Measurements from ENCODE around the gene TELO2. TPM values are rescaled to one million over a fixed set of nuclear protein-coding genes. Genes with fewer than 3 reads are reported as not detected.

TELO2 gene
- total RNA-seq, 2 donors from 2014 or later: 85.0 to 91.7 TPM

DNA sequence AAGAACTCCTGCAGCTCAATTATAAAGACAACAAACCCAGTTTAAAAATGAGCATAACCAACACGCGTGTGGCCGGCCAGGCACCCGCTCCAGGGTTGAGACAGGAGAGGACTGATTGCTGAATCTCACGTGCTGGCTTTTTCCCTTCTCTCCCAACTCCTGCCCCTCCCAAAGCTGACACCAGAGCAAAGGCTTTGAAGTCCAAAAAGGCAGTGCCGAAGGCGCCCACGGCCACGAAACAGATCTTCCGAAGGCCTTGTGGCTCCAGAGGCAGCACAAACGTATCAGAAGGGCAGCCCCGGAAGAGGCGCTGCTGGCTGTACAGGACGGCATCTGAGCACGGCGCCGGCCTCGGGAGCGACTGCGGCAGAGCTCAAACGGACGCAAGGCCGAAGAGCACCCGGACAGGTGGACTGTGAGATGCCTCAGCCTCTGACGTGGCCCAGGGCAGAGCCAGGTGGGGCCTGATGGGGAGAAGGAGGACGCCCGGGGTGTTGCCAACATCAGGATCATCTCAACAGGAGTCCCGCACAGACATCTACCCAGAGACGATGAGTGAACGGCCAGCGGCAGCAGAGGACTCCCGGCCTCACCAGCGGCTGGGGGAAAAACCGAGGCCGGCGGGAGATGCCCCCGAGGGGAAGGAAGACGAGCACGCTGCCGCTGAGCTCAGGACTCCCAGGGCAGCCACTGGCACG, 28.8 kb upstream of the TELO2 start:
- H3K4me3 Mint-ChIP-seq: no peak overlapping the region
- H3K36me3 ChIP-seq (ENCODE audit: control insufficient read depth, insufficient read depth, low read length): peaks cover 14% of the 10 kb centered on the region
- WGBS, 2 experiments (ENCODE audit: insufficient coverage in 1 of 2, insufficient read length in 1 of 2): 93 to 96% methylated on average over 30 to 41 of the region's 41 CpGs
- no peaks in the 10 kb centered on the region for H3K4me1 ChIP-seq (ENCODE audit: control insufficient read depth, insufficient read depth, low read length)
- H3K4me3 ChIP-seq (ENCODE audit: low read length): no peak overlapping the region
- H3K9ac ChIP-seq (ENCODE audit: extremely low read depth, low read length, poor library complexity, severe bottlenecking): no peak overlapping the region
- H3K27me3 Mint-ChIP-seq (ENCODE audit: insufficient read depth): no peaks in the 10 kb centered on the region
- H3K9me3 Mint-ChIP-seq: no peaks in the 10 kb centered on the region
- no peaks in the 10 kb centered on the region for H3K9me3 ChIP-seq (ENCODE audit: control insufficient read depth, low read length)
- H3K27ac ChIP-seq (ENCODE audit: low read depth, low read length): no peak overlapping the region
- H3K27ac Mint-ChIP-seq: no peak overlapping the region
- TF ChIP-seq, protein P1, sequence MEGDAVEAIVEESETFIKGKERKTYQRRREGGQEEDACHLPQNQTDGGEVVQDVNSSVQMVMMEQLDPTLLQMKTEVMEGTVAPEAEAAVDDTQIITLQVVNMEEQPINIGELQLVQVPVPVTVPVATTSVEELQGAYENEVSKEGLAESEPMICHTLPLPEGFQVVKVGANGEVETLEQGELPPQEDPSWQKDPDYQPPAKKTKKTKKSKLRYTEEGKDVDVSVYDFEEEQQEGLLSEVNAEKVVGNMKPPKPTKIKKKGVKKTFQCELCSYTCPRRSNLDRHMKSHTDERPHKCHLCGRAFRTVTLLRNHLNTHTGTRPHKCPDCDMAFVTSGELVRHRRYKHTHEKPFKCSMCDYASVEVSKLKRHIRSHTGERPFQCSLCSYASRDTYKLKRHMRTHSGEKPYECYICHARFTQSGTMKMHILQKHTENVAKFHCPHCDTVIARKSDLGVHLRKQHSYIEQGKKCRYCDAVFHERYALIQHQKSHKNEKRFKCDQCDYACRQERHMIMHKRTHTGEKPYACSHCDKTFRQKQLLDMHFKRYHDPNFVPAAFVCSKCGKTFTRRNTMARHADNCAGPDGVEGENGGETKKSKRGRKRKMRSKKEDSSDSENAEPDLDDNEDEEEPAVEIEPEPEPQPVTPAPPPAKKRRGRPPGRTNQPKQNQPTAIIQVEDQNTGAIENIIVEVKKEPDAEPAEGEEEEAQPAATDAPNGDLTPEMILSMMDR (conservative IDR thresholded peaks at IDR 0.05): no peak
- H3K36me3 Mint-ChIP-seq (ENCODE audit: low read depth): peaks cover 22% of the 10 kb centered on the region
- no peaks in the 10 kb centered on the region for H3K27me3 ChIP-seq (ENCODE audit: control insufficient read depth, insufficient read depth, low read length, poor library complexity, severe bottlenecking)
- no peaks in the 10 kb centered on the region for H3K4me1 Mint-ChIP-seq
- no peak for DNase-seq

DNA sequence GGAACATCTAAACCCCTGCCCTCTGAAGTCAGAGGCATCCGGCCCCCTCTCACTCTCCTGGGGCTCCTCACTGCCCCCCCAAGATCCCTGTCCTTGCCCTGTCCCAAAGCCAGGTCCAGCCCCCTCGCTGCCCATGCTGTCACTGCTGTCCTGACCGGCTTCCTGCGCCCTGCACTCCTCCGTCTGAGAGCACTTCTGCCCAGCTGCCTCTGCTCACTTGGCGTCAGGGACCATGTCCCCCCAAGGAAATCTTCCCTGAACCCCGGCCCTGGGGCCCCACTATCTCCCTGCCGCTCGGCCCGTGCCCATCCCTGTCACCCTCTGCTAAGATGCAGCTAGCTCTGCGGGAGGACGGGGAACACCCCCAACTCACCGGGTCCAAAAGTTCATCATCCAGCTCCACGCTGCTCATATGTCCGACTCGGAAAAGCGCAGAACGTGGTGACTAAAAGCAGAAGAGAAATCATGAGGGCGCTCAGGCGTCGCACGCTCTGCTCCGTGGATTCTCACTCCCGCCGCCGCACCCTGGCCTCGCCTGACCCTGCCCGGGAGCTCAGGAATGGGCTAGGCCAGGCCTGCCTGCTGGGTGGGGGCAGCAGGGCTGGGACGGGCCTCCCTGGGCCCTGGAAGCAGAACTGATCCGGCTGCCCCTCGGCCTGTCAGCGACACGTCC, 28.1 kb upstream of the TELO2 start:
- Mint-ChIP-seq H3K4me1 (no peaks in the 10 kb centered on the region), H3K27ac (no peak overlapping the region), H3K9me3 (no peaks in the 10 kb centered on the region), H3K4me3 (no peak overlapping the region), H3K27me3 (ENCODE audit: insufficient read depth) (no peaks in the 10 kb centered on the region), H3K36me3 (ENCODE audit: low read depth) (peaks cover 22% of the 10 kb centered on the region)
- Histone ChIP-seq H3K27ac (ENCODE audit: low read depth, low read length) (no peak overlapping the region), H3K9ac (ENCODE audit: extremely low read depth, low read length, poor library complexity, severe bottlenecking) (no peak overlapping the region), H3K4me1 (ENCODE audit: control insufficient read depth, insufficient read depth, low read length) (no peaks in the 10 kb centered on the region), H3K36me3 (ENCODE audit: control insufficient read depth, insufficient read depth, low read length) (peaks cover 14% of the 10 kb centered on the region), H3K27me3 (ENCODE audit: control insufficient read depth, insufficient read depth, low read length, poor library complexity, severe bottlenecking) (no peaks in the 10 kb centered on the region), H3K4me3 (ENCODE audit: low read length) (no peak overlapping the region), H3K9me3 (ENCODE audit: control insufficient read depth, low read length) (no peaks in the 10 kb centered on the region)
- TF ChIP-seq, protein P1 (conservative IDR thresholded peaks at IDR 0.05): no peak
- DNase-seq: no peak
- WGBS, 2 experiments (ENCODE audit: insufficient coverage in 1 of 2, insufficient read length in 1 of 2): 91 to 94% methylated on average over 17 to 33 of the region's 33 CpGs

DNA sequence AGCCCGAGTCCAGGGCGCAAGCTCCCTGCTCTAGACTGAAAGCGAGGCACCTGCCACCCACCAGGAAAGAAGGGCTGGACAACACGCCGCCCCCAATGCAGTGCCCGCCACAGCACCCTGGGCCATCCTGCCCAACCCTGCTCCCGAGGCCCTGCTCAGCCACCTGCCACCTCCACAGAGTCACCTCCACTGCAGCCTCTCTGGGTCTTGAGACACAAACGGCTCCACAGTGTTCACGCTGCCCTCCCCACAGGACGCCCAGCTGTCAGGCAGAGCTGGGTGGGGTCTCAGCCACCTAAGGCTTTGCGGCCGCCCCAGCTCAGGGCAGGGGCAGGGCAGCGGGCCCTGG, 27.6 kb upstream of the TELO2 start:
- no peaks in the 10 kb centered on the region for H3K27me3 Mint-ChIP-seq (ENCODE audit: insufficient read depth)
- H3K4me3 Mint-ChIP-seq: no peak overlapping the region
- no peak overlapping the region for H3K27ac Mint-ChIP-seq
- H3K36me3 ChIP-seq (ENCODE audit: control insufficient read depth, insufficient read depth, low read length): peaks cover 9% of the 10 kb centered on the region
- DNase-seq: no peak
- no peak overlapping the region for H3K4me3 ChIP-seq (ENCODE audit: low read length)
- no peaks in the 10 kb centered on the region for H3K27me3 ChIP-seq (ENCODE audit: control insufficient read depth, insufficient read depth, low read length, poor library complexity, severe bottlenecking)
- H3K4me1 ChIP-seq (ENCODE audit: control insufficient read depth, insufficient read depth, low read length): no peaks in the 10 kb centered on the region
- no peaks in the 10 kb centered on the region for H3K9me3 ChIP-seq (ENCODE audit: control insufficient read depth, low read length)
- peaks cover 22% of the 10 kb centered on the region for H3K36me3 Mint-ChIP-seq (ENCODE audit: low read depth)
- no peaks in the 10 kb centered on the region for H3K9me3 Mint-ChIP-seq
- TF ChIP-seq, protein P1 (conservative IDR thresholded peaks at IDR 0.05): no peak
- H3K4me1 Mint-ChIP-seq: no peaks in the 10 kb centered on the region
- H3K27ac ChIP-seq (ENCODE audit: low read depth, low read length): no peak overlapping the region
- WGBS, 2 experiments (ENCODE audit: insufficient coverage in 1 of 2, insufficient read length in 1 of 2): 93 to 97% methylated on average over 6 to 13 of the region's 13 CpGs
- no peak overlapping the region for H3K9ac ChIP-seq (ENCODE audit: extremely low read depth, low read length, poor library complexity, severe bottlenecking)
